ENCODE measurements around the gene LYZL6. TPM values are rescaled to one million over a fixed set of nuclear protein-coding genes. Genes with fewer than 3 reads are reported as not detected.

The LYZL6 gene
- polyA plus RNA-seq, 3 donors = not detected

DNA sequence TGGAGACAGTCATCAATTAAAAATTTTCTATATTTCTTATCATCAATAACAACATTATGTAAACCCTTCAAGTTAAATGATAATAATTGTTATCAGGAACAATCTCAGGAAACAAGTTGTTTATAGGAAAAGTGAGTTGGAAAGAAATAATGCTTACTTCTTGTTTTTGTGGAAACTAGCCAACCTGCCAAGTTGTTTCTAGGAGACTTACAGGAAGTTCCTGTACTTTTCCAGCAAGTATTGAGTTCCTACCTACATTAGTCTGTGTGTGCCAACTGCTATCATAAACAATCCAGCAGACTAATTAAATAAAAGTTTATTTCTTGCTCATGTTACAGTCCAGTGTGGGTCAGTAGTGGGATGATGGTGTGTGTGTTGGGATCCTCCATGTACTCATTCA is 44.7 kb upstream of the LYZL6 start:
- TF ChIP-seq, protein P1, sequence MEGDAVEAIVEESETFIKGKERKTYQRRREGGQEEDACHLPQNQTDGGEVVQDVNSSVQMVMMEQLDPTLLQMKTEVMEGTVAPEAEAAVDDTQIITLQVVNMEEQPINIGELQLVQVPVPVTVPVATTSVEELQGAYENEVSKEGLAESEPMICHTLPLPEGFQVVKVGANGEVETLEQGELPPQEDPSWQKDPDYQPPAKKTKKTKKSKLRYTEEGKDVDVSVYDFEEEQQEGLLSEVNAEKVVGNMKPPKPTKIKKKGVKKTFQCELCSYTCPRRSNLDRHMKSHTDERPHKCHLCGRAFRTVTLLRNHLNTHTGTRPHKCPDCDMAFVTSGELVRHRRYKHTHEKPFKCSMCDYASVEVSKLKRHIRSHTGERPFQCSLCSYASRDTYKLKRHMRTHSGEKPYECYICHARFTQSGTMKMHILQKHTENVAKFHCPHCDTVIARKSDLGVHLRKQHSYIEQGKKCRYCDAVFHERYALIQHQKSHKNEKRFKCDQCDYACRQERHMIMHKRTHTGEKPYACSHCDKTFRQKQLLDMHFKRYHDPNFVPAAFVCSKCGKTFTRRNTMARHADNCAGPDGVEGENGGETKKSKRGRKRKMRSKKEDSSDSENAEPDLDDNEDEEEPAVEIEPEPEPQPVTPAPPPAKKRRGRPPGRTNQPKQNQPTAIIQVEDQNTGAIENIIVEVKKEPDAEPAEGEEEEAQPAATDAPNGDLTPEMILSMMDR (IDR thresholded peaks at IDR 0.05) = no peak
- Mint-ChIP-seq H3K36me3 (no peaks in the 10 kb centered on the region), H3K9me3 (peaks cover 0 to 7% (median 2%) of the 10 kb centered on the region in 7 donors), H3K27ac (no peak overlapping the region), H3K4me3 (no peak overlapping the region), H3K4me1 (peaks cover 6% of the 10 kb centered on the region), H3K27me3 (ENCODE audit: low read depth in 3 of 3) (peaks cover 0 to 3% (median 0%) of the 10 kb centered on the region in 3 donors)
- no peaks in the 10 kb centered on the region for H3K9me3 ChIP-seq (replicated peaks in 1 of 2; ENCODE audit: control insufficient read depth in 1 of 2, insufficient read depth in 1 of 2, low read length in 2 of 2)
- H3K4me3 ChIP-seq (replicated peaks in 1 of 3; ENCODE audit: low read depth in 2 of 3, low read length in 3 of 3) = no peak overlapping the region
- no peak for DNase-seq
- no peak overlapping the region for H3K4me2 ChIP-seq (replicated peaks; ENCODE audit: extremely low read depth, low read length, poor library complexity, severe bottlenecking)
- intact Hi-C loops (cut with micrococcal nuclease) = loop anchor here in 1 of 2 donors (10.0 kb wide), 1 partner anchor 77 kb away; the partner anchor contains the start of gene CCL18
- H3K4me1 ChIP-seq (ENCODE audit: control insufficient read depth in 1 of 2, insufficient read depth in 2 of 2, low read length in 2 of 2) = no peaks in the 10 kb centered on the region
- H3K36me3 ChIP-seq (replicated peaks in 1 of 2; ENCODE audit: control insufficient read depth in 1 of 2, insufficient read depth in 2 of 2, low read length in 2 of 2) = no peaks in the 10 kb centered on the region
- H4K20me1 ChIP-seq (ENCODE audit: insufficient read depth, low read length) = no peaks in the 10 kb centered on the region
- no peak overlapping the region for H3K27ac ChIP-seq (ENCODE audit: low read depth in 1 of 2, low read length in 2 of 2)
- H2AFZ ChIP-seq (ENCODE audit: insufficient read depth, low read depth, low read length, poor library complexity, severe bottlenecking) = no peak overlapping the region
- H3K9ac ChIP-seq (ENCODE audit: insufficient read depth, low read length, poor library complexity, severe bottlenecking) = no peak overlapping the region
- H3K79me2 ChIP-seq (ENCODE audit: insufficient read depth, low read length) = no peaks in the 10 kb centered on the region
- no peaks in the 10 kb centered on the region for H3K27me3 ChIP-seq (ENCODE audit: control insufficient read depth in 2 of 2, insufficient read depth in 2 of 2, low read length in 2 of 2)

DNA sequence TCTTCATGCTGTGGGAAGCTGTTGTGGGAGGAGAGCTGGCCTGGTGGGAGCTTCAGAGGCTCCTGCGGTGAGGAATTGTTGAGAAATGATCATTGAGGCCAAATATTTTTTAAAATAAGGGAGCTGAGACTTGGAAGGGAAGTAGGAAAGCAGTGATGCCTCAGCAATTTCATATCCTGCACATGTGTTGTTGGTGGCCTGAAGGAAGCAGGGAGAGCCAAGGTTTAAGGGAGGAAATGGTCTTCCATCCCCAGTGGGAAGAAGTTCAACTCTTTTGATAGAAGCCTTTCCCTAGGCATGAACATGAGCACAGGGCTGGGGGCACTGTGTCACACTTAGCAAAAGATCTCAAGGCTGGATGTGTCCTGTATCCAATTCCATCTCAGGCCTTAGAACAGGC is 43.1 kb upstream of the LYZL6 start, which contains the start of gene CCL14:
Gene CCL14 (minus strand): TSS at position 87 of the 400 bp plus-strand sequence. CDS start 80 bp downstream, at position 7.
- Mint-ChIP-seq H3K27ac (no peak within 1 kb of the TSS), H3K4me1 (no peaks in the 10 kb centered on the region), H3K36me3 (no peaks in the 10 kb centered on the region), H3K27me3 (ENCODE audit: low read depth in 3 of 3) (peaks cover 0 to 3% (median 0%) of the 10 kb centered on the region in 3 donors), H3K9me3 (peaks cover 0 to 7% (median 2%) of the 10 kb centered on the region in 7 donors), H3K4me3 (no peak within 1 kb of the TSS)
- TF ChIP-seq, protein P1 (IDR thresholded peaks at IDR 0.05) = no peak
- intact Hi-C loops (cut with micrococcal nuclease) = loop anchor here in 1 of 2 donors (10.0 kb wide), 1 partner anchor 78 kb away; the partner anchor contains the start of gene CCL18
- no peaks in the 10 kb centered on the region for H3K36me3 ChIP-seq (replicated peaks in 1 of 2; ENCODE audit: control insufficient read depth in 1 of 2, insufficient read depth in 2 of 2, low read length in 2 of 2)
- H2AFZ ChIP-seq (ENCODE audit: insufficient read depth, low read depth, low read length, poor library complexity, severe bottlenecking) = no peak within 1 kb of the TSS
- no peak for DNase-seq
- no peaks in the 10 kb centered on the region for H3K4me1 ChIP-seq (ENCODE audit: control insufficient read depth in 1 of 2, insufficient read depth in 2 of 2, low read length in 2 of 2)
- H3K27me3 ChIP-seq (ENCODE audit: control insufficient read depth in 2 of 2, insufficient read depth in 2 of 2, low read length in 2 of 2) = no peaks in the 10 kb centered on the region
- H4K20me1 ChIP-seq (ENCODE audit: insufficient read depth, low read length) = no peaks in the 10 kb centered on the region
- H3K9me3 ChIP-seq (replicated peaks in 1 of 2; ENCODE audit: control insufficient read depth in 1 of 2, insufficient read depth in 1 of 2, low read length in 2 of 2) = no peaks in the 10 kb centered on the region
- H3K9ac ChIP-seq (ENCODE audit: insufficient read depth, low read length, poor library complexity, severe bottlenecking) = no peak within 1 kb of the TSS
- WGBS (ENCODE audit: insufficient coverage) = 88% methylated on average over 1 of the region's 1 CpG
- H3K27ac ChIP-seq (ENCODE audit: low read depth in 1 of 2, low read length in 2 of 2) = no peak within 1 kb of the TSS
- no peak within 1 kb of the TSS for H3K4me2 ChIP-seq (replicated peaks; ENCODE audit: extremely low read depth, low read length, poor library complexity, severe bottlenecking)
- no peaks in the 10 kb centered on the region for H3K79me2 ChIP-seq (ENCODE audit: insufficient read depth, low read length)
- no peak within 1 kb of the TSS for H3K4me3 ChIP-seq (replicated peaks in 1 of 3; ENCODE audit: low read depth in 2 of 3, low read length in 3 of 3)

Data from CD14-positive monocyte (primary cell).